GM12891 (cell line): ENCODE results near the gene OR4D6.

Source experiments
- POLR2A ChIP-seq: IDR thresholded peaks from 2 replicates; pipeline ENCODE4 v1.6.1; 2011; ENCODE audit warnings: low read depth, low read length, control low read depth
- POLR2AphosphoS5 ChIP-seq: IDR thresholded peaks from 2 replicates; pipeline ENCODE4 v1.6.1; 2011; ENCODE audit warnings: low read depth, low read length, control low read depth
- POU2F2 ChIP-seq: IDR thresholded peaks from 2 replicates; pipeline ENCODE4 v1.6.1; 2011; ENCODE audit warnings: low read depth, mild to moderate bottlenecking, control low read depth, low read length, moderate library complexity
- SPI1 ChIP-seq: IDR thresholded peaks from 2 replicates; pipeline ENCODE4 v1.6.1; 2011; ENCODE audit warnings: low read depth, low read length, control low read depth
- TAF1 ChIP-seq: IDR thresholded peaks from 2 replicates; pipeline ENCODE4 v1.6.1; 2011; ENCODE audit warnings: low read depth, low read length, control low read depth

GRCh38 chr11:59480359-59480758, 23.6 kb downstream of the OR4D6 start:
- TF ChIP-seq POLR2A (no peak), SPI1 (no peak), POLR2AphosphoS5 (no peak), POU2F2 (no peak), TAF1 (no peak)
